HG02623 (cell line): ENCODE results near the gene DMD.
"Not testable (repeated sequence)": the region's sequence is repeated elsewhere in the genome, so short reads cannot be mapped to it uniquely, and the experiment has no call there.

ENCODE experiments used
- ATAC-seq: cut with Tn5 transposase; IDR thresholded peaks from one replicate; pipeline ENCODE4 v1.9.1; 2021; ENCODE audit warnings: moderate library complexity; ENCODE audit not compliant: unreplicated experiment

DMD gene

GRCh38 chrX:32867781-32868523 is 343.4 kb downstream of the DMD start:
- no peak for ATAC-seq

- no peak for ATAC-seq
Measured at GRCh38 chrX:32852203-32852602, 359.1 kb downstream of the DMD start.

GRCh38 chrX:32851556-32851955 is 359.8 kb downstream of the DMD start:
- no peak for ATAC-seq

GRCh38 chrX:32847921-32848320 is 363.4 kb downstream of the DMD start:
- ATAC-seq: no peak

- ATAC-seq: no peak
Measured at GRCh38 chrX:32842053-32842452, 369.3 kb downstream of the DMD start.

- ATAC-seq: no peak
Measured at GRCh38 chrX:32839781-32840180, 371.6 kb downstream of the DMD start.

GRCh38 chrX:32825009-32825408 is 386.3 kb downstream of the DMD start:
- ATAC-seq: no peak

GRCh38 chrX:32804034-32804433 is 407.3 kb downstream of the DMD start:
- no peak for ATAC-seq

GRCh38 chrX:32798990-32799389 is 412.4 kb downstream of the DMD start:
- ATAC-seq: no peak

GRCh38 chrX:32788936-32789335 is 422.4 kb downstream of the DMD start:
- no peak for ATAC-seq

- no peak for ATAC-seq
Measured at GRCh38 chrX:32780109-32780508, 431.2 kb downstream of the DMD start.

GRCh38 chrX:32778965-32779364 is 432.4 kb downstream of the DMD start:
- no peak for ATAC-seq

GRCh38 chrX:32774966-32775365 is 436.4 kb downstream of the DMD start:
- ATAC-seq: no peak

GRCh38 chrX:32749070-32749469 is 462.3 kb downstream of the DMD start:
- no peak for ATAC-seq

- ATAC-seq: no peak
Measured at GRCh38 chrX:32745323-32745722, 466.0 kb downstream of the DMD start.

- no peak for ATAC-seq
Measured at GRCh38 chrX:32744921-32745320, 466.4 kb downstream of the DMD start.

GRCh38 chrX:32741910-32742309 is 469.4 kb downstream of the DMD start:
- ATAC-seq: no peak

GRCh38 chrX:32708542-32708941 is 502.8 kb downstream of the DMD start:
- no peak for ATAC-seq

- ATAC-seq: not testable (repeated sequence)
Measured at GRCh38 chrX:32705385-32705784, 506.0 kb downstream of the DMD start.

GRCh38 chrX:32687379-32687778 is 524.0 kb downstream of the DMD start:
- ATAC-seq: no peak

GRCh38 chrX:32678487-32678886 is 532.9 kb downstream of the DMD start:
- ATAC-seq: no peak

- ATAC-seq: no peak
Measured at GRCh38 chrX:32673193-32673592, 538.2 kb downstream of the DMD start.

- ATAC-seq: no peak
Measured at GRCh38 chrX:32662516-32662915, 548.8 kb downstream of the DMD start.
